Neural cell (in vitro differentiated cells): Measurements from ENCODE around the gene MAP3K13.

Experiments used
- CTCF ChIP-seq: fragments of 450-650 bp; IDR thresholded peaks from 2 replicates; pipeline ENCODE4 v1.5.1; 2014; ENCODE audit warnings: antibody characterized with exemption, mild to moderate bottlenecking, moderate library complexity; ENCODE audit not compliant: poor library complexity, severe bottlenecking
- EZH2 ChIP-seq: fragments of 200-600, 300-800 bp; shearing (Covaris generic), sonication (generic); IDR thresholded peaks from 2 replicates; pipeline ENCODE4 v1.6.1; 2014; ENCODE audit warnings: antibody characterized with exemption, low read length, borderline replicate concordance, mild to moderate bottlenecking; ENCODE audit not compliant: insufficient read depth, poor library complexity, severe bottlenecking
- POLR2AphosphoS5 ChIP-seq: IDR thresholded peaks from 2 replicates; pipeline ENCODE4 v1.6.1; 2012
- RAD21 ChIP-seq: fragments of 450-650 bp; conservative IDR thresholded peaks from 2 replicates; pipeline ENCODE4 v1.6.1; 2014; ENCODE audit warnings: antibody characterized with exemption, mild to moderate bottlenecking, moderate library complexity
- REST ChIP-seq: IDR thresholded peaks from 2 replicates; pipeline ENCODE4 v1.6.1; 2012; ENCODE audit warnings: borderline replicate concordance
- SMC3 ChIP-seq: fragments of 450-650 bp; conservative IDR thresholded peaks from 2 replicates; pipeline ENCODE4 v1.6.1; 2014; ENCODE audit warnings: antibody characterized with exemption, mild to moderate bottlenecking, moderate library complexity; ENCODE audit not compliant: poor library complexity

- TF ChIP-seq CTCF (no peak), RAD21 (no peak), SMC3 (no peak), EZH2 (no peak), POLR2AphosphoS5 (no peak), REST (no peak)
Measured at GRCh38 chr3:185534511-185534910, 171.6 kb downstream of the MAP3K13 start.
